NCI-H526 (cell line): ENCODE data around the gene TTBK2.
"Not testable (repeated sequence)": the region's sequence is repeated elsewhere in the genome, so short reads cannot be mapped to it uniquely, and the experiment has no call there.

Experiments
- DNase-seq, 2 experiments: peaks; one replicate each; lab custom pipeline; 2025; lab: John Stamatoyannopoulos, UW

TTBK2 gene

GRCh38 chr15:42920519-42921341 lies at the start of gene TTBK2:
TSS of gene TTBK2 (minus strand) at chr15:42920778. CDS start at chr15:42878617, 42,161 bp downstream.
- peak; percentile 98 to 99 for DNase-seq

GRCh38 chr15:42964476-42964875 lies 43.9 kb upstream of the TTBK2 start:
- no peak for DNase-seq

GRCh38 chr15:42955518-42955917 lies 34.9 kb upstream of the TTBK2 start:
- no peak for DNase-seq

GRCh38 chr15:42954291-42954690 lies 33.7 kb upstream of the TTBK2 start:
- DNase-seq, result no peak

- not testable (repeated sequence) for DNase-seq
Measured at GRCh38 chr15:42948898-42949297, 28.3 kb upstream of the TTBK2 start.

GRCh38 chr15:42940527-42940926 lies 19.9 kb upstream of the TTBK2 start:
- DNase-seq, result no peak

GRCh38 chr15:42939841-42940240 lies 19.3 kb upstream of the TTBK2 start:
- DNase-seq, result no peak

GRCh38 chr15:42937143-42937542 lies 16.6 kb upstream of the TTBK2 start:
- DNase-seq, result no peak

GRCh38 chr15:42933886-42934667 lies 13.5 kb upstream of the TTBK2 start:
- no peak for DNase-seq

GRCh38 chr15:42932833-42933515 lies 12.4 kb upstream of the TTBK2 start:
- DNase-seq, result no peak

- no peak for DNase-seq
Measured at GRCh38 chr15:42931702-42932486, 11.3 kb upstream of the TTBK2 start.

- no peak for DNase-seq
Measured at GRCh38 chr15:42929306-42929848, 8.8 kb upstream of the TTBK2 start.

- DNase-seq, result peak; percentile 37 to 50
Measured at GRCh38 chr15:42921342-42921731, 759 bp upstream of the TTBK2 start.

- DNase-seq, result peak; percentile 27 to 72
Measured at GRCh38 chr15:42919799-42920518, 619 bp downstream of the TTBK2 start.

- DNase-seq, result peak in 1 of 2 experiments; percentile 9
Measured at GRCh38 chr15:42919308-42919707, 1.3 kb downstream of the TTBK2 start.

- no peak for DNase-seq
Measured at GRCh38 chr15:42918047-42918446, 2.5 kb downstream of the TTBK2 start.

- no peak for DNase-seq
Measured at GRCh38 chr15:42915654-42916315, 4.8 kb downstream of the TTBK2 start.

- DNase-seq, result no peak
Measured at GRCh38 chr15:42914728-42915497, 5.7 kb downstream of the TTBK2 start.

- no peak for DNase-seq
Measured at GRCh38 chr15:42911058-42911592, 9.5 kb downstream of the TTBK2 start.
